Panc1 (cell line): ENCODE data around the gene CHL1.

Experiments
- POLR2AphosphoS5 ChIP-seq: IDR thresholded peaks from 2 replicates; pipeline ENCODE4 v1.6.1; 2012; ENCODE audit warnings: mild to moderate bottlenecking, low read depth, low read length, moderate library complexity
- TF ChIP-seq, protein P1 (sequence below): fragments of 450-650 bp; IDR thresholded peaks from 2 replicates; pipeline ENCODE4 v1.5.1; 2017; ENCODE audit warnings: mild to moderate bottlenecking

DNA sequence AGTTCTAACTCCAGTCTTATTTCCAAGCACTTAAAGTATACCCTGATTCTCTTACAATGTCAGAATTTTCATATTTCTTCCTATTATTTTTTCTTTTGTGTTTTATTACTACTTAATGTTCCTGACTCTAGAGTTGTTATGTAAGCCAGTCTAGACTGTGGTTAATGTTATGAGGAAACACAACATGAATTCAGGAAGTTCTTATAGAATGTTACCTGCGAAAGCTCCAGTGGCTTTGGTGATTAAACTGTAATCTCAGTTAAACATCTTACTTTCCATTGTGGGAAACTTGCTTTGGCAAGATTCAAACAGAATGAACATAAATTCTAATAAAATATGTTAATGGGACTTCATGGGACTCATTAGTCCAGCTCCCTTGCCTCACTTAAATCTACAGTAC is 36.6 kb upstream of the CHL1 start:
- TF ChIP-seq, protein P1, sequence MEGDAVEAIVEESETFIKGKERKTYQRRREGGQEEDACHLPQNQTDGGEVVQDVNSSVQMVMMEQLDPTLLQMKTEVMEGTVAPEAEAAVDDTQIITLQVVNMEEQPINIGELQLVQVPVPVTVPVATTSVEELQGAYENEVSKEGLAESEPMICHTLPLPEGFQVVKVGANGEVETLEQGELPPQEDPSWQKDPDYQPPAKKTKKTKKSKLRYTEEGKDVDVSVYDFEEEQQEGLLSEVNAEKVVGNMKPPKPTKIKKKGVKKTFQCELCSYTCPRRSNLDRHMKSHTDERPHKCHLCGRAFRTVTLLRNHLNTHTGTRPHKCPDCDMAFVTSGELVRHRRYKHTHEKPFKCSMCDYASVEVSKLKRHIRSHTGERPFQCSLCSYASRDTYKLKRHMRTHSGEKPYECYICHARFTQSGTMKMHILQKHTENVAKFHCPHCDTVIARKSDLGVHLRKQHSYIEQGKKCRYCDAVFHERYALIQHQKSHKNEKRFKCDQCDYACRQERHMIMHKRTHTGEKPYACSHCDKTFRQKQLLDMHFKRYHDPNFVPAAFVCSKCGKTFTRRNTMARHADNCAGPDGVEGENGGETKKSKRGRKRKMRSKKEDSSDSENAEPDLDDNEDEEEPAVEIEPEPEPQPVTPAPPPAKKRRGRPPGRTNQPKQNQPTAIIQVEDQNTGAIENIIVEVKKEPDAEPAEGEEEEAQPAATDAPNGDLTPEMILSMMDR = no peak
- no peak for TF ChIP-seq POLR2AphosphoS5
